Jurkat, Clone E6-1 (cell line): ENCODE data around the gene SMAD6.

Experiments
- DNase-seq: peaks from one replicate; pipeline ENCODE4 v3.0.0-alpha.2; 2011; ENCODE audit warnings: low read depth, low spot score
- H3K4me3 ChIP-seq: 2 replicates; pipeline ENCODE4 v1.5.1; 2011; ENCODE audit warnings: mild to moderate bottlenecking, low read length, control low read depth, moderate library complexity

SMAD6 gene

GRCh38 chr15:66734961-66735908 lies 33.2 kb downstream of the SMAD6 start:
- no peak overlapping the region for H3K4me3 ChIP-seq
- DNase-seq, result no peak

GRCh38 chr15:66735909-66736305 lies 33.9 kb downstream of the SMAD6 start:
- no peak for DNase-seq

DNA sequence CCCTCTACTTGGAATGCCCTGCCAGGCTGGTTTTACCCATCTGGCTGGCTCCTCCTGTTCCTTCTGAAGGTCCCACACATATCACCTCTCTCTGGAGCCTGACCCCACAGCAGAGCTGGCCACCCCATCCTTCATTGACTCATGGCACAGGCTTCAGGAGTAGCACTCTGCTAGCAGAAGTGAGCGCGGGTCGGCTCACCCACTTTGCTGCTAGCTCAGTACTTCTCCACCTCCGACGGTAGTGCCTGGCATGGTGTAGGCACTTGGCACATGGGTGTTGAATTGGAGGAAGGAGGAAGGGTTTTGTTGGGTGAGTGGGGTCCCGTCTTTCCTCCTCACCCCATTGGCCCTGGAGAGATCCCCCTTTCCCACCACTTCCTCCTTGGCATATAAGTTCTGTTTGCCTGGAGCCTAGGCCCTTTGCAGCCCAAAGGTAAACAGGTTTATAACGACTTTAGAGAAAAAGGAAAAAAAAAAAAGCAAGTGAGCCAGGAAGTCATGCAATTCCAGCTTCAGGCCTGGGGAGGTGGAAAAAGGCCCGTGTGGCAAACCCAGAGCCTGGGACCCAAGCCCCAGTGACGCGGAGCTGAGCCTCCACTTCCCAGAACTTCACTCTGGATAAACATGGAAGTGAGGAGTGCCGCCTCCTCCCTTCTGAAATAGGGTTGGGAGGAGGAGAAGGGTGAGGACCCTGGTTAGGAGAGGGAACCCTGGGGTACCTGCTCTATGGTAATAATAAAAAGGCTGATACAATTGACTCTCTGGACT lies 35.4 kb downstream of the SMAD6 start:
- DNase-seq, result no peak
- H3K4me3 ChIP-seq, result no peak overlapping the region

More at GRCh38 chr15:66735909-66736305, 33.9 kb downstream of the SMAD6 start:
- no peak overlapping the region for H3K4me3 ChIP-seq

GRCh38 chr15:66738116-66738515 lies 36.1 kb downstream of the SMAD6 start:
- no peak for DNase-seq
- H3K4me3 ChIP-seq, result no peak overlapping the region

- no peak overlapping the region for H3K4me3 ChIP-seq
- DNase-seq, result no peak
These were observed 36.6 kb downstream of the SMAD6 start for GRCh38 chr15:66738595-66738994.

DNA sequence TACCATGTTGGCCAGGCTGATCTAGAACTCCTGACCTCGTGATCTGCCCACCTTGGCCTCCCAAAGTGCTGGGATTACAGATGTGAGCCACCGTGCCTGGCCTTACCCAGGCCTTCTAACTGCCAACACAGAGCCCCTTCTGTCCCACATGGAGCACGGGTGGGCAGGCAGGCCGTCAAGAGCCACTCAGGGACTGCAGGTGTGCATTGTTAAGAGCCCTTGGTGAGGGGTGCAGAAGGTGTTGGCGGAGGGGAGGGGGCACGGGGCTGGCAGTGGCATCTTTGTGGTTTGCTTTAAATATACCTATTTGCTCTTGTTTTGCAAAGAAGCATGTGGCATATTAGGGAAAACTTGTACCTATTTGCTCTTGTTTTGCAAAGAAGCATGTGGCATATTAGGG lies 37.3 kb downstream of the SMAD6 start:
- DNase-seq, result no peak
- H3K4me3 ChIP-seq, result no peak overlapping the region

- H3K4me3 ChIP-seq, result no peak overlapping the region
- DNase-seq, result no peak
These were observed 38.8 kb downstream of the SMAD6 start for GRCh38 chr15:66740802-66741201.

DNA sequence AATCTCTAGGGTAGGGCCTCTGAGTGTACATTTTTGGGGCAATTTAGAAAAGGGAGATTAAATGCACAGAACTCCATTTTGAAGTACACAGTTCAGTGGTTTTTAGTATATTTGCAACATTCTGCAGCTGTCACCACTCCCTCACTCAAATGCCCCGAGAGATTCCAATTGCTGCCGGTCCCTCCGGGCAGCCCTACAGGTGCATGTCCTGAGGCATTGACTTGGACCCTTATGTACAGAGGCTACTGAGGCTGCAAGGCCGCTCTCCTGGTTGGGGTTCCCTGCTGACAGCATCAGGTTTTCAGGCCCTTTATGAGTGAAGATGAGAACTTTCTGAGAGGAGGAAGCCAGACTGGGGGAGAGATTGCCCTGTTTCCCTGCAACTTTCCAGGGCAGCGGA lies 39.6 kb downstream of the SMAD6 start:
- no peak for DNase-seq
- no peak overlapping the region for H3K4me3 ChIP-seq

GRCh38 chr15:66742286-66742685 lies 40.2 kb downstream of the SMAD6 start:
- H3K4me3 ChIP-seq, result no peak overlapping the region
- no peak for DNase-seq

DNA sequence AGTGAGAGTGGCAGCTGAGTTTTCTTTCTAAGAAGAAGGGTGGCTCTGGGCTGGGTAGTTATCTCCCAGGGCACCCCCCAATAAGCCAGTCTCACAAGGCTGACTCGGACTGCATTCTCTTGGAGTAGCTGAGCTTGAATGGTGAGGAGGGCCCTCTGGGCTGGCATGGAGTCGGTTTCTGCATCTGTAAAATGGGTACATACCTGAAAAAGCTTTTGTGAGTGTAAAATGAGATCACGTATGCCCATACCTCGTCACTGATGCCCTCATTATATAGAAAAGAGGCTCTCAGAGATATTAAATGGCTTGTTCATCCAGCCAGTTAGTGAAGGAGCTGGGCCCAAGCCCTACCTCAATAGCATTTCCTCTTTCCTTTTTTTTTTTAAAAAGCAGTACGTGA lies 41.2 kb downstream of the SMAD6 start:
- no peak overlapping the region for H3K4me3 ChIP-seq
- no peak for DNase-seq

GRCh38 chr15:66743703-66744536 lies 41.9 kb downstream of the SMAD6 start:
- no peak for DNase-seq
- H3K4me3 ChIP-seq, result no peak overlapping the region

DNA sequence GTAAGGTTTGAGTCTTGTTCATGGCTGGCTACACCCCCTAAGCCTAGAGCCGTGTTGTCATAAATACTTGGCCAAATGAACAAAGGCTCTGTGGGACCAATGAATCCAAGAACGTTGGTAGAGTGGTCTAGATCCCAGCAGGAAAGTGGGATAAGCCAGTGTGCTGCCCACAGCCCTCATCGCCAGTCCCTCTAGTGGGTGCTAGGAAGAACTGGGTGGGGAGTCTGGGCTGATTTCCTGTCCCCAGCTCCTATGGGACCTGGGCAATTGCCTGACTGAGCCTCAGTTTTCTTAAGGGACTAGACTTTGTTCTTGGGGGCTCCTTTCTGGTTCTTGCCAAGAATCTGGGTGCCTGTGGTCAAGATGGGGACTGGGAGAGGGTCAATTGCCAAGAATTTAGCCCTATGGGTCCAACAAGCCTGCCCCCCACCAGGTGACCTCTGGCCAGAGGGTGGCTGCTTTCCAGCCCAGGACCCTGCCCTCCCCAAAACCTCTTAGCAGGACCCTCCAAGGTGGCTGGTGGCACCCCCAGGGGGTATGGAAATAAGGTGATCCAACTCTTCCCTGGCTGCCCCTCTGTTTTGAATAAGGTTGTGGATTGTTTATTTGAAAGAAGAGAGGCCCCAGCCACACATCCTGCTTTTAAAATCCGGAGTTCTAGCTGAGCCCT lies 42.7 kb downstream of the SMAD6 start:
- no peak for DNase-seq
- H3K4me3 ChIP-seq, result no peak overlapping the region

DNA sequence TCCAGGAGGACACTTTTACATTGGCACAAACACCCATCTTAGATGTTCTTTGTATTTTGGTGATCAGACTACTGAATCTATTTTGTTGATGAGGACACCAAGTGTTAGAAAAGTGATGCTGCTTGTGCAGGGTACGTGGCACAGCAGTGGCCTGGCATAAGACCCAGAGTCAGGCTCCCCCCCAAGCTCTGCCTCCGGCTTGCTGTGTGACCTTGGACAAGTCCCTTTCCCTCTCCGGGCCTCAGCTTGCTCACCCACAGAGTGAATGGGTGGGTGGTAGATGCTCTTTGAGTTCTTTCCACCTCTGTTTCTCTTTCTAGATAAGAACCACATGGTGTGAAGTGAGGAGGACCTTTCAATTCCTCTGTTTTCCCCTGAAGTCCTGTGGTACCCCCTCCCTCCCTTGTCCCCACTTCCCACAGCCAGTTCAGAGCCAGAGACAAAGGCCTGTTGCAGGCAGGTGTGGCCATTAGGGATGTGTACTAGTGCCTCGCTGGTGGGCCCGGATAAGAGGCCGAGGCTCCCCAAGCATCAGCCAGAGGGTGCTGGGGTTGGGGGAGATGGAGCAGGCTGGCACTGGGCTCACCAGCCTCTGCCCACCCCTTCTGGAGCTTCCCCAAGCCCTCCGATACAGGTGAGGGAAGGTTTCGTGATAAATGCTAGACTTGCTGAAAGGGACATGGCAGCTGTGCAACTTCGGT lies 43.6 kb downstream of the SMAD6 start:
- no peak overlapping the region for H3K4me3 ChIP-seq
- DNase-seq, result no peak

- no peak for DNase-seq
- no peak overlapping the region for H3K4me3 ChIP-seq
These were observed 44.2 kb downstream of the SMAD6 start for GRCh38 chr15:66746231-66746605.

GRCh38 chr15:66747223-66747622 lies 45.2 kb downstream of the SMAD6 start:
- DNase-seq, result no peak
- H3K4me3 ChIP-seq, result no peak overlapping the region

- H3K4me3 ChIP-seq, result no peak overlapping the region
- no peak for DNase-seq
These were observed 46.1 kb downstream of the SMAD6 start for GRCh38 chr15:66747886-66748707.

- H3K4me3 ChIP-seq, result no peak overlapping the region
These were observed 46.6 kb downstream of the SMAD6 start for GRCh38 chr15:66748708-66749035.

More at GRCh38 chr15:66748708-66749035, 46.6 kb downstream of the SMAD6 start:
- DNase-seq, result no peak
